Skeletal muscle tissue (tissue), 4 donors: ENCODE measurements around the gene MYH14. TPM values are rescaled to one million over a fixed set of nuclear protein-coding genes. Genes with fewer than 3 reads are reported as not detected.
A peak's percentile ranks its signal among the peaks of the same experiment; 100 is the strongest.

Experiments used
- H3K27ac ChIP-seq: one replicate; pipeline ENCODE4 v1.7.0; 2013; ENCODE audit warnings: mild to moderate bottlenecking, low read depth, low read length, inconsistent platforms
- H3K27me3 ChIP-seq, 3 donors: one replicate each; pipeline ENCODE4 v1.7.0; 2013; ENCODE audit warnings: low read length in 3 of 3; ENCODE audit not compliant: control insufficient read depth in 3 of 3, insufficient read depth in 3 of 3
- H3K36me3 ChIP-seq, 3 donors: one replicate each; pipeline ENCODE4 v1.7.0; 2013; ENCODE audit warnings: low read length in 3 of 3; ENCODE audit not compliant: control insufficient read depth in 3 of 3, insufficient read depth in 3 of 3
- H3K4me1 ChIP-seq, 3 donors: one replicate each; pipeline ENCODE4 v1.7.0; 2013; ENCODE audit warnings: low read length in 3 of 3, mild to moderate bottlenecking in 3 of 3; ENCODE audit not compliant: control insufficient read depth in 3 of 3, insufficient read depth in 3 of 3
- H3K4me3 ChIP-seq, 3 donors: one replicate each; pipeline ENCODE4 v1.7.0; 2013; ENCODE audit warnings: low read length in 3 of 3
- H3K9ac ChIP-seq, 3 donors: one replicate each; pipeline ENCODE4 v1.7.0; 2013; ENCODE audit warnings: low read length in 3 of 3, mild to moderate bottlenecking in 3 of 3, moderate library complexity in 2 of 3, low read depth in 1 of 3
- H3K9me3 ChIP-seq, 3 donors: one replicate each; pipeline ENCODE4 v1.7.0; 2013; ENCODE audit warnings: low read length in 3 of 3; ENCODE audit not compliant: control insufficient read depth in 3 of 3
- total RNA-seq: library from RNA; depleted of rRNA; stranded (reverse); fragments of >200 nt; gene quantifications from one replicate; pipeline ENCODE4 v1.2.3, GENCODE V29; 2014
- donor health status: Osteomylitis.

The MYH14 gene
- total RNA-seq, 1 donor from 2014 or later, result 30.3 TPM

GRCh38 chr19:50204081-50204428 lies 633 bp downstream of the MYH14 start:
- Histone ChIP-seq H3K9me3 (no peaks in the 10 kb centered on the region), H3K9ac (peak overlapping the region; percentile 57 to 81 (median 81)), H3K27me3 (peaks cover 0 to 24% (median 2%) of the 10 kb centered on the region in 3 donors), H3K36me3 (no peaks in the 10 kb centered on the region), H3K4me1 (peaks cover 17 to 27% (median 21%) of the 10 kb centered on the region in 3 donors), H3K27ac (peak overlapping the region; percentile 93), H3K4me3 (peak overlapping the region; percentile 70 to 76 (median 74))

GRCh38 chr19:50204811-50205675 lies 1.6 kb downstream of the MYH14 start:
- Histone ChIP-seq H3K36me3 (no peaks in the 10 kb centered on the region), H3K9me3 (no peaks in the 10 kb centered on the region), H3K27ac (peak overlapping the region; percentile 93), H3K4me3 (peak overlapping the region; percentile 62 to 76 (median 70)), H3K27me3 (peaks cover 0 to 24% (median 2%) of the 10 kb centered on the region in 3 donors), H3K9ac (peak overlapping the region in 2 of 3 donors; percentile 69 to 81), H3K4me1 (peaks cover 12 to 19% (median 13%) of the 10 kb centered on the region in 3 donors)

GRCh38 chr19:50205681-50206138 lies 2.3 kb downstream of the MYH14 start:
- no peak overlapping the region for H3K4me3 ChIP-seq
- peaks cover 0 to 3% (median 3%) of the 10 kb centered on the region in 3 donors for H3K36me3 ChIP-seq
- no peaks in the 10 kb centered on the region for H3K9me3 ChIP-seq
- peak overlapping the region; percentile 77 for H3K27ac ChIP-seq
- H3K27me3 ChIP-seq, result peaks cover 0 to 24% (median 2%) of the 10 kb centered on the region in 3 donors
- peak overlapping the region in 2 of 3 donors; percentile 23 to 69 for H3K9ac ChIP-seq
- peaks cover 12 to 19% (median 13%) of the 10 kb centered on the region in 3 donors for H3K4me1 ChIP-seq

- peak overlapping the region in 1 of 3 donors; percentile 69 for H3K9ac ChIP-seq
- H3K36me3 ChIP-seq, result peaks cover 0 to 7% (median 4%) of the 10 kb centered on the region in 3 donors
- peak overlapping the region; percentile 77 for H3K27ac ChIP-seq
- no peaks in the 10 kb centered on the region for H3K9me3 ChIP-seq
- H3K4me1 ChIP-seq, result peaks cover 12 to 19% (median 13%) of the 10 kb centered on the region in 3 donors
- H3K4me3 ChIP-seq, result no peak overlapping the region
- peaks cover 0 to 24% (median 2%) of the 10 kb centered on the region in 3 donors for H3K27me3 ChIP-seq
These were observed 2.8 kb downstream of the MYH14 start for GRCh38 chr19:50206191-50206590.

- H3K27ac ChIP-seq, result no peak overlapping the region
- H3K27me3 ChIP-seq, result peaks cover 0 to 22% (median 2%) of the 10 kb centered on the region in 3 donors
- H3K36me3 ChIP-seq, result peaks cover 5 to 14% (median 8%) of the 10 kb centered on the region in 3 donors
- no peaks in the 10 kb centered on the region for H3K9me3 ChIP-seq
- no peak overlapping the region for H3K4me3 ChIP-seq
- H3K4me1 ChIP-seq, result peaks cover 11 to 15% (median 11%) of the 10 kb centered on the region in 3 donors
- no peak overlapping the region for H3K9ac ChIP-seq
These were observed 4.3 kb downstream of the MYH14 start for GRCh38 chr19:50207730-50208129.

GRCh38 chr19:50209131-50209530 lies 5.7 kb downstream of the MYH14 start:
- no peak overlapping the region for H3K9ac ChIP-seq
- H3K4me1 ChIP-seq, result peaks cover 6 to 12% (median 7%) of the 10 kb centered on the region in 3 donors
- peaks cover 9 to 14% (median 11%) of the 10 kb centered on the region in 3 donors for H3K36me3 ChIP-seq
- H3K9me3 ChIP-seq, result no peaks in the 10 kb centered on the region
- peaks cover 0 to 14% (median under 1%) of the 10 kb centered on the region in 3 donors for H3K27me3 ChIP-seq
- H3K4me3 ChIP-seq, result no peak overlapping the region
- no peak overlapping the region for H3K27ac ChIP-seq

GRCh38 chr19:50210425-50210824 lies 7.0 kb downstream of the MYH14 start:
- Histone ChIP-seq H3K36me3 (peaks cover 9 to 14% (median 13%) of the 10 kb centered on the region in 3 donors), H3K4me3 (no peak overlapping the region), H3K27me3 (peaks cover 0 to 7% (median 0%) of the 10 kb centered on the region in 3 donors), H3K9ac (no peak overlapping the region), H3K4me1 (peaks cover 0 to 13% (median 0%) of the 10 kb centered on the region in 3 donors), H3K27ac (no peak overlapping the region), H3K9me3 (no peaks in the 10 kb centered on the region)

- Histone ChIP-seq H3K9me3 (no peaks in the 10 kb centered on the region), H3K27ac (no peak overlapping the region), H3K27me3 (no peaks in the 10 kb centered on the region), H3K36me3 (peaks cover 16 to 18% (median 17%) of the 10 kb centered on the region in 3 donors), H3K4me1 (peaks cover 0 to 6% (median 0%) of the 10 kb centered on the region in 3 donors), H3K4me3 (no peak overlapping the region), H3K9ac (no peak overlapping the region)
These were observed 10.5 kb downstream of the MYH14 start for GRCh38 chr19:50213925-50214324.

GRCh38 chr19:50214699-50215543 lies 11.5 kb downstream of the MYH14 start:
- Histone ChIP-seq H3K27ac (no peak overlapping the region), H3K4me1 (peaks cover 0 to 6% (median 0%) of the 10 kb centered on the region in 3 donors), H3K27me3 (no peaks in the 10 kb centered on the region)

More at GRCh38 chr19:50214699-50215543, 11.5 kb downstream of the MYH14 start:
- Histone ChIP-seq H3K4me3 (no peak overlapping the region), H3K9ac (peak overlapping the region in 2 of 3 donors; percentile 16 to 38), H3K36me3 (peaks cover 17 to 19% (median 18%) of the 10 kb centered on the region in 3 donors), H3K9me3 (no peaks in the 10 kb centered on the region)
